GM19035 (cell line): Measurements from ENCODE around the gene PDCD10.
A peak's percentile ranks its signal among the peaks of the same experiment; 100 is the strongest.

Experiments used
- ATAC-seq: cut with Tn5 transposase; IDR thresholded peaks from one replicate; pipeline ENCODE4 v1.9.1; 2021; ENCODE audit not compliant: unreplicated experiment

PDCD10 gene

DNA sequence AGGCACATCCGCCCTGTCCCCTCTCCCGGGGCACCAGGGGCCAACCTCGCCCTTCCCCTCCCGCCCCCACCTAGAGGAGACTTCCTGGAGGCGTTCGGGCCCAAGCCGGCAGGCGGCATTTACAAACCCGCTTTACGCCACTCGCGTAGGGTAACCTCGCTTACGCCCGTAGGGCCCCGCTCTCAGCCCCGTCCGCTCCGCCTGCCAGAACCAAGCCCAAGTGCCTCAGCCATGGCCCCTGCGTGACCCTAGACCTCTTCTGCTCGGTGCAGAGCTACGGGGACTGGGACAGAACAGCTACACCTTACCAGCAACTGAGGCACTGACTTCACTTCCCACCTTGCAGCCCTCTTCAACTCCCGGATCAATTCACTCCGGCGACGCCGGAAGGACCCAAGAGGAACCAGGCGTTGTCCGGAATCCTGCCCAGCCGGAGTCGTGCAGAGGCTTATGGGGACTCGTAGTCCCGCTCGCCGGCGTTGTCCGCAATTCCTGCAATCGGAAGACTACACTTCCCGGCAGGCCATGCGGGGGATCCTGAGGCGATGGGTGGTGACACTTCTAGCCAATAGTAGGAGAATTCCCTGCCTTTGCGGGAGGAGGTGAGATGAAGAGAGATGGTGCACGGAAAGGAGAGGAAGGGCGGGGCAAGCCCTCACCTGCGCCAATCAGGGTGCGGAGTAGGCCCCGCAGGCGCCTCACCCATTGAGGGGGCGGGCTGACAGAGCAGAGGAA is at the start of gene PDCD10:
Gene PDCD10 (minus strand): TSS at position 395 of the 735 bp plus-strand sequence. CDS start 14,735 bp downstream, outside the sequence.
- ATAC-seq, result peak; percentile 89

DNA sequence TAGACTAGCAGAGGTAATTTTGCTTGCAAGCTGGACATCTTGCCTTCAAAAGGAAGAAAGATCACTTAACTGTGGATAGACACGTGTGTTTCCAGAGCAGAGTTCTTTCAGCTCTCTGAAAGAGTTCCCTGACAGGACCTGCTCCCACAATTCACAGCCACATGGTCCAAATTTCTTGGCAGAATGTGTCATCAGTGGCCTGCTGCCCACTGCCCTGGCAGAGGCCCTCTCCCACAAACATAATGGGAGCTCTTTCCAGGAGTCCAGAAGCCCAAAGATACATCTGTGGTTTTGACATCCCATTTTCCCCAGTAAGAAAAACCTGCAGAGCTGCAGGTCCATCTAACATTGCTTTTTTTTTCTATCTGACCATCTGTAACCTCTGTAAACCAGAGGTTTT is 49.1 kb upstream of the PDCD10 start:
- no peak for ATAC-seq

DNA sequence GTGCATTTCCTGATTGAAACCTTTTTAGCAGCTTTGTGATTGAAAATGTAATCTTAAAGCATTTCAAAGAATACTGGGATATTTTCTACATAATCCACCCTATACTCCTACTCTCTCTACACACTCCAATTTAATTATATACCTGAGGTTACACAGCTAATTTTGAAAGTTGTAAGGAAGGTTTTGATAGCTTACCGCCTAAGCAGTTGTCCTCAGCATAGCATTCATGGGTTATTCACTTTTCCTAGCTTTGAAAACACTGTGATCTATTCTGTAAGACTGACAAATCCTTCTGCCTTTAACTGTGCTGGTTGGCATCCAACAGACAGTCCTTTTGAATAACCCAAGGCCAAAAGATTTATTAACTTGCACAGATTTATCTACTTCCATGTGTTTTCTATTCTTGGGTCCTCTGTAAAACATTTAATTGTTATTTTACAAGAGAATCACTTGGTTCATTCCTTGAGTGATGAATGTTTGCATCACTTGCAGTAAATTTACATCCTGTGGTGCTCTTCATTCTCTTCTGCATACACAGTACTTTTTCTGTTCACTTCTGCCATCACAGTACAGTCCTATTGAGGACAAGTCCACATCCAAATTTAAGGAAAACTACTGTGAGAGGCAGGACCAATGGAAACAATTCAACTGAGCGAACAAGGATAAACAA is 45.7 kb upstream of the PDCD10 start:
- no peak for ATAC-seq

DNA sequence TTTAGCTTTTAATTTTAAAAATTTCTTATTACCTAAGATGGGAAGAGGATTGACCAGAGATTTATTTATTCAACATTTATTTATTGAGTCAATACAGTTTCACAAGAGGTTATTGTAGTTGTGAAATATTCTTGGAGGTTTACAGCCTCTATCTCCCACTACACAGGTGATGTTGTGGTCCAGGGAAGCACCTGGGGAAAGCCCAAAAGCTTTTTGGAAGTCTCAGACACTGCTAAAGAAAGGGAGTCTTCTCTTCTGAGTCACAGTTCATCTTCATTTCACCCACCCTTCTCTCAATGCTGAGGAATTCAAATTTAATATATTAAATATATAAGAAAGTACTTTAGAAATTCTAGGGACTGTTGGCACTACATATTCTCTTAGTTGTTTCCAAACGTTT is 42.7 kb upstream of the PDCD10 start:
- ATAC-seq, result no peak

DNA sequence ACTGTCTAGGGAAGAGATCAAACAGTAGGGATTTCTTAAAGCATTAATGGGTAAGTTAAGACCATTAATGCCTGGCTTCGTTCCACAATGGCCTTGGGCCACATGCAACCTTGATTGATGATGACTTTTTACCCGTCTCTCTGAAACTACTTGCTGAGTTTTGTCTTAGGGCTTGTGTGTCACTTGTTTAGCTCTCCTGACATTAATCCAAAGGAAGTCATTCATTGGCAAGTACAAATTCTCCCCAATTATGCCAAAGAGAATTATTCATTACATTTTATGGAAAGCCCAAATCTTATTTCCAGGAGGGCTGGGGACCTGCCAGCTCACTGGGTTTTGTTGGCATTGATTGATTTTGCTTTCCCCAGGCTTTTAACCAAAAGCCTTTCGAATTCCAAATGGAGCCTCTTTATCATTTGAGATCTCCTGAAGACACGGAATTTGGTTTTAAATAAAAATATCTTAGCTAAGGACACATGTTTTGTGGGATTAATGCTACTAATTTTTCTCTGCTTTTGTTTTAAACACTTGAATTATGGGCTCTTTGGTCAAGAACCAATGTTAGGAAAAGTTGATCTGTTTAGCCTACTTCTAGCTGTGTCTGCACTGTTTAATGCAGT is 41.5 kb upstream of the PDCD10 start:
- no peak for ATAC-seq

DNA sequence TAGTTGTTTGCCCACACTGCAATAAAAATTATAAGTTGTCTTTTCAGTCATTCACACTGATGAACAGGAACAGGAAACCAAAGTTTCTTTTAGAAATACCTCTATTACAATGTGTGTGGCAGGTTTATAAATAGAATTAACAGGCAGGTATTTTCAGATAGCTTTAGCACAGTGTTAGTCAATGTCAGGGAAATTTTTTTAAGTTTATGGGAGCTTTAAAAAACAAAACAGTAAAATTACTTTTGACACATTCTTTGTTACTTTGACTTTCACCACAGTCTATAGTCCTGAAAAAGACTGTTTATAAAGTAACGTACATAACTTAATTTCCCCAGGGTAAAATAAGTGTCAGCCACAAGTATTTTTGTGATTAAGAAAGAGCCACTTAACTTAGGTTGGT is 38.9 kb upstream of the PDCD10 start:
- peak; percentile 83 for ATAC-seq

DNA sequence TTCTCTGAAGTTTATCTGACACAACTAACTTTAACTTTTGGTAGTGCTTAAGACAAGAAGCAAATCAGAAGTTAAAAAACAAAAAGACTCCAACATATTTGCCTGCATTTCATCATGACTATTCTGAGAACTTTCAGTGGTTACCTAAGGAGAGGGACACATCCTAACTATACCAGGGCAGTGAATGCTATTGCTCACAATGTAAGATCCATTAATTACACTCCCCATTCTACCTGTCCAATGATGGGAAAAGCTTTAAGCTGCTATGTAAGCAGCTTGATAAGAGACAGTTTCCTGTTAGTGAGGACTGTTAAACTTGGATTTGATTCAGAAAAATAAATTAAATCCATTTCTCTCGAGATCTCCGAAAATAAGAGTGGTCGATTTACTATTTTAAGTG is 38.3 kb upstream of the PDCD10 start:
- ATAC-seq, result peak; percentile 38

DNA sequence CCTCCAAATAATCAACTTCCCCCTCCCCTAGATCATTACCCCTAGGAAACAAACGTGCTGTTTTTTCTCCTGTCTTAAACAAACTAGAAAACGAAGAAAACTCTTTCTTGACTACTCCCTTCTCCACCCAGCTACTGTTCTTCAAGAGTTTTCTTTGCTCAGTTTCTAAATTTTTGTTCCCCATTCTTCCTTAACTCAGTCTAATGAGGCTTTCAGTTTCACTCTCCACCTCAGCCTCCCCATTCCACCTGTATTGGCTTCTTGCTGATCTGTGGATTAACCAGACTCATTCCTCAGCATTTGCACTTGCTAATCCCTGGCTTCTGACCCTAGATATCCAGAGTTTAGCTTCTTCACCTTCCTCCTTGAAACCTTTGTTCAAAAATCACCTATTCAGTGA is 27.6 kb upstream of the PDCD10 start:
- no peak for ATAC-seq

DNA sequence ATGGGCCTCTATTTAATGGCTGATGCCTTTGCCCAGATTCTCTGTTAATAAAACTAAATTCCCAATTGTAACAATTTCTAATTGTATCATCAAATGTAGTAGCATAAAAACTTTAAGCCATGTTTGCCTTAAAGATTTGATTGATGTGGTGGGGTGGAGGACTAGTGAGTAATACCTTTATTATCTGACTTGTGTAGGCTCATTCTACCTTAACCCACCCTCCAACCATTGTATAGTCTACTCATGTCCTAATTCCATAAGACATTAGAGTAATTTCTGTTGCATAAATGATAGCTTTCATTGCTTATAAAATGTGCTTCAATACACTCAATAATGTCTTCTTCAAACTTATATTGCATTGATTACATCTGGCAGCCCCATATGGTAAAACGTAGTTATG is 26.6 kb upstream of the PDCD10 start:
- ATAC-seq, result no peak

DNA sequence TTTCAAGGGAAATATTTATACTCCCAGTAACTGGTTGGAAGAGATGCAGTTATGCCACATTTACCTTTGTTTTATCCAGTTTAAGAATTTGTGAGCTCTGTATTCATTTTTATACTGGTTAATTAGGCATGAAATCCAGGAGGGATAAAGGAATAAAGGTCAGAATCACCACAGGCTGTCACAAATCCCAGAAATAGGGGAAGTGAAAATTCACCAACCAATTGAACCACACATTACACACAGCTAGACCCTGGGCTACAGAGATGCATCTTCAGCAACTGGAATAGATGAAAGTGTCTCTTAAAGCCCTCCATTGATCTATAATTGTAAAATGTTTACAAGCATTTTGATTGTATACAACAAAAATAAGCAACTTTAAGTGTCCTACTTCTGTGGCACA is 19.4 kb upstream of the PDCD10 start:
- no peak for ATAC-seq

DNA sequence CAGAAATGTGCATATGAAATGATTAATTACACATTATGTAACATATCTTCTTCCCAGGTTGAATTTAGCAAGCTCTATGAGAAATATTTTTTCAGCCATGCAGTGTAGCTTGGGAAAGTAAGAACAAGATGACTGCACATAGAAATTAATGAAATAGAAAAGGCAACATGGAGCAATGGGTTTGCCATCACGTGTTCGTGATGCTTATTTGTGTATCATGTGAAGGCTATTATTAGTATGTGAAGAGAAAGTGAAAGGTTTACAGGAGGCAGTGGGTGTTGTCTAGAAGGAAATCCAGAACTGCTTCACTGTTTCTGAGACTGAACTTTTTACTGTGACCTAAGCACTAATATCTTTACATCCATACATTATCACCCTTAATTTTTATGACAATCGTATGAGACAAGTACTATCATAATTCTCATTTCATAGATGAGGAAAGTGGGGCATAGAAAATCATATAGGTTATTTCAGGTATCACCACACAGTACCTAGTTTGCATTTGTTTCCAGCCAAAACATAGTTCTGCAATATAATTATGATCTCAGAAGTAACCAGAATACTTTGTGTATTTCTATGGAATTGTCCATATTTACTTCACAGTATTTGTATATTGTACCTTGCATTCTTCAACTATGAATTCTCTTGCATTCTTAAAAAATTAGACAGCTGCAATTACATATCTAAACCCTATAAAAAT is 15.7 kb upstream of the PDCD10 start:
- peak; percentile 97 for ATAC-seq

DNA sequence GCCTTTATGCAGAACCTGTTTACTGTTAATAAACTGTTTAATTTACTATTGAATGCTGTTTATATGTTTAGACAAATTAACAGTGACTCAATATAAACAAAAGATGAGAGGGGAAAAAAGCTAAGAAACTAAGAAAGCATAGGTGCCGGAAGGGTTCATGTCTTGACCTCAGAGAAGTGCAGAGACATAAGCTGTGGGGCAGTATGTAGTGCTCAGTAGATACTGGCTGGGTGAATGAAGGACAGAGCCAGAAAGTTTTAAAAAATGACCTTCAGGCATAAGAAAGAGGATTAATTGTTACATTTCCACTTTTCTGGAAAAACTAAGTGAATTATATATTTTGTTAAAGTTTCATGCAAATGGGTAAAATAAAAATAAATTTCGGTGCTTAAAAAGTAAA is 15.0 kb upstream of the PDCD10 start:
- ATAC-seq, result no peak

DNA sequence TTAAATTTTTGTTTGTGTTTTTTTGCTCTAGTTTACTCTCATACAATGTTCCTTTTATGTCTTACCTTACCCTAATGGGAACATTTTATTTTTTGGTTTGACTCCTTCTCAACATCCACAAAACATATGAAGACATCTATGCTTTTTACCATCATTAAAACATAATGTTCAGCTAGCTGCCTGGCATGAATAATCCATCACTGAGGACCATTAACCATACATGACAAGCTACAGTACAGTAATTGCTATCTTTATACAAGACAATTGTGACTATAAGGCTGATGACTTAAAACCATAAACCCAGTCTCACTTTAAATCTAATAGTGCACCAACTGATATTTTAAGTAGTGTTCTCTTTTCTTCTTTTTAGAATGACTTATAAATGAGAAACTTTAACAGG is 14.5 kb upstream of the PDCD10 start:
- ATAC-seq, result no peak

DNA sequence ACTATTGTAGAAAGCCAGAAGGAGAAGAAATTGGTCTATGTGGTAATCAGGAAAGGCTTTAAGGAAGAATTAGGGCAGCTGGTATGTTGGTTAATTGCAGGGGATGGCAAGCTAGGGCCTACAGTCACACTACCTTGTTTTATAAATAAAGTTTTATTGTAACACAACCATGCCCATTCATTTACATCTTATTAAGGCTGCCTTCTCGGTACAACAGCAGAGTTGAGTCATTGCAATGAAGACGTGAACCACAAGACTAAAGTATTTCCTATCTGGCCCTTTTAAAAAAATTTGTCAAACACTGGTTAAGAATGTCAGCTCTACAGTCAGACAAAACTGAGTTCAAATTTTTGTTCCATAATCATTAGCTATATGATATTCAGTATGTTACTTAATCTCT is 9.1 kb upstream of the PDCD10 start:
- ATAC-seq, result no peak

DNA sequence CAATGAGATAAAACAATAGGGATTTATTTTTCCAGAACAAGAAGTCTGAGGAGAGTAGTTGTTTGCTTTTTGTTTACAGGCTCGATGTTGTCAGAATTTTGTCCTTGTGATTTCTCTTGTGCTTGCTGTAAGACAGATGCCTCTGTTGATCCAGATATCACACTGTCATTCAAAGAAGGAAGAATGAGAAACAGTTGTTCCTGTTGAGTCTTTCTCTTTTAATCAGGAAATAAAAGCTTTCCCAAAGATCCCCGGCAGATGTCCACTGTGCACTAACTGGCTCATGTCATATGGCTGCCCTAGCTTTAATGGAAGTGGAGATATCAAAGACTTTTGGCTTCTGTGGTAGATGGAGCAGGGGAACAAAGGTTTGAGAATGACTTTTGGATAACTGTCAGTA is 7.6 kb upstream of the PDCD10 start:
- no peak for ATAC-seq

DNA sequence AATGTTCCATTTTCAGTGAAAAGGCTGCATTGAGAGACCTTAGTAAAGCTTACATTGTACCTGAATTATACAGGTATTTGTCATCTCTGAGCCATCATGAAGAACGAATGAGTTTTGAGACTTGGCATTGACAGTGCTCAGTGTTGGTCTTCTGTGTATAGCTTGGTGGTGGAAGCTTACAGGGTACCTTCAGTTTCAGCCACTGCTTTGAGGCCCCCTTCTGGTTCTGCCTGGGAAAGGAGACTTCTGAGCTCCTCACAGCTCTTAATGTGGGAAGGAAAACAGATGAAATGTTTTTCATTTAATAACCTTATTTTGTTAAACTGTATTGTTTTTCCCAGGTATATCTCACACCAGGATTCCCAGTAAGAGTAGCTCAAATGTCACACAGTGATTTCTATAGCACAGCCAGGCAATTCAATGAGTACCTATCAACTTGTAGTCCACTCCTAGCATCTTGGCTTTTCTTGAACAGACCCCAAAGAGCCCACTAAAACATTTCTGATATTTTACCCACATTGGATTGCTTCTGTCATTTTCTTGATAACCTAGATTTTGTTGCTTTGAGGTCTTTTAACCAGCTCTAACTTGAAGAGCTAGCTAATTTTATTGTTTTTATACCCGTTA is 6.4 kb upstream of the PDCD10 start:
- ATAC-seq, result peak; percentile 92

DNA sequence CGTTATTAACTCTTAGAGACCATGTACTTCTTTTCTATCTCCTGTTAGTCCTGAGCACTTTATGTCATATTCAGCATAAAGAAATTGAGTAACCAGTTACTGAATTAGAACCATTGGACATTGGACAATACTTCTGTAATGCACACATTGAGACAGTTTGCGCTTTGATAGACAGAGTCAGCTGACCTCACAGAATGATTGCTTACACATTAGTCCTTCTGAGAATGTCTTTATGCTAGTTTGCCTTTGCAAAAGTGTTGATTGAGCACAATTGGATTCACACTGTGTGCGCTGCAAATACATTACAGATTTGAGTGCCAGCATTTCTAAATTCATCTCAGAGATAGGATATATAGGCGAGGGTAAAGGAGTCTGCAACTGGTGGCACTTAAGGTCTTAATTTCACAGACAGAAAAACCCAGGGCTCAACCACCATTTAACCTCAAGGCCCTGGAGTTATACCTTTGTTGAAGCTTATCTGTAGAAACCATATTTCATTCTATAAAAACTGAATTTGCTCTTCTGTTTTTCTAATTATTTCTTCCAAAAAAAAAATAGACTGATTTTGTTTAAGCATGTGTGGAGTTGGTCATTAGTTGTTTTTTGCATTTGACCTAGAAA is 4.6 kb upstream of the PDCD10 start:
- ATAC-seq, result no peak

DNA sequence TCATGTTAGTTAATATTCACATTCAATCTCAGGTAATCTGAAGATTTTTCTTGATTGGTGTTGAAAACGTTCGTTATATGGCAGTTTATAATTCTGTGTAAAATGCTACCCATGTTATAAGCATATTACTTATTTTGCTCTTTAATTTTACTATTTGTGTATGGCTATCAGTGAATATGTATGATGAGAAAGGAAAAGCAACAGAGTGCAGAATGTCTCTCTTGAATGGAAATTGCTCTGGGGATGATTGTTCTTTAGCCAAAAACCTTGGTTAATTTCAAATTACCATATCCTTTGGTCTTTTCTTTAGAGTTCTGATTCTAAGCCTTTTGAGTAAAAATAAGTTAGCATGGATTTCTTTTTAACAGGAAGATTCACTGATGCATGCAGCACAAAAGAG is 3.3 kb upstream of the PDCD10 start:
- no peak for ATAC-seq

DNA sequence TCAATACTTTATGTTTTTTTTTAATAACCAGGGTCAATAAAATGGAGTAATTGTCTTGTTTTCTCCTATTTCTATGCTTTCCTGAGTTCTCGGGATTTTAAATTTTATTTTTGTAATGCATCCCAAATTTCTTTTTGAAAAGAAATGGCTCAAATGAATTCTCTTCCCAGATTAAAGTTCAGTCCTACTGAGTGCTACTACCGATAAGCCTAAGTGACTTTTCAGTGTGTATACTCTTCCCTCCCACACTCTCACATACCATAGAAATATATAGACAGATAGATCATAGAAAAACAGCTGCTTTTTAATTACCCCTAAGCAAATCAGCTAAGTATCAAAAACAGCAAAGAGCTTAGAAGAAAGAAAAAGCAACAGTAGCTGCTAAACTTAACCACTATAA is 2.3 kb upstream of the PDCD10 start:
- ATAC-seq, result no peak

DNA sequence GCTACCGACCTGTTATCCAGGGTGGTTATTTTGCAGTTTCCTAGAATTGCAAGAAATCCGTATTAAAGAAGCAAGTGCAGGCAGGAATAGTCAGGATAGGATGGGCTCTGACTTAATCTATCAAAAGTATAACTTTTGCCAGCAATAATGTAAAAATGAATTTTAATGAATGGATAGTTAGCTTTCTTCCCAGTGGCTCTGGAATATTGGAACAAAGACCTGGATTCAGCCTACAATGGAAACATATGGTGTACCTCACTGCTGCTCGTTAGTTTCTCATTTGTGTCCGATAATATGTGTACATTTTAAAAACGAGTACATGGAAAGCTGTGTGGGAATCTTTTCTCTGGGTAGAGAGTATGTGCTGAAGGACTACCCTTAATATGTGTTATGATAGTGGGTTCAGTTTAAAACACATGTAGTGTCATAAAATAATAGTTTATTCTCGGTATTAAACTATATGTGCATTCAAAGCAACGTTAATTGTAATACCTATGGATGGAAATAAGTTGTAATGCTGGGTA is 1.6 kb upstream of the PDCD10 start:
- no peak for ATAC-seq
